Measurements from ENCODE around the gene UAP1L1.

UAP1L1 gene

GRCh38 chr9:137107312-137107921, 30.1 kb downstream of the UAP1L1 start:
- no peak overlapping the region for H3K4me2 ChIP-seq (ENCODE audit: low read length)
- H3K4me1 ChIP-seq (ENCODE audit: insufficient read depth, low read length, severe bottlenecking) = no peaks in the 10 kb centered on the region
- no peak overlapping the region for H2AFZ ChIP-seq (ENCODE audit: low read length)
- H3K27me3 ChIP-seq (ENCODE audit: insufficient read depth, low read length) = no peaks in the 10 kb centered on the region
- H3K9me3 ChIP-seq (ENCODE audit: low read length) = no peaks in the 10 kb centered on the region
- H3K4me3 ChIP-seq (ENCODE audit: low read depth, low read length, poor library complexity, severe bottlenecking) = no peak overlapping the region
- H3K79me2 ChIP-seq (ENCODE audit: insufficient read depth, low read length) = no peaks in the 10 kb centered on the region
- peaks cover 98% of the 10 kb centered on the region for H3K36me3 ChIP-seq (ENCODE audit: insufficient read depth, low read length)
- no peak overlapping the region for H3K27ac ChIP-seq (ENCODE audit: low read depth, low read length, poor library complexity, severe bottlenecking)
- no peaks in the 10 kb centered on the region for H3K9me2 ChIP-seq (ENCODE audit: low read depth, low read length)
- TF ChIP-seq EZH2 (IDR thresholded peaks at IDR 0.05; ENCODE audit: borderline replicate concordance, low read length) = no peak
- no peak for TF ChIP-seq CTCF (IDR thresholded peaks at IDR 0.05; ENCODE audit: low read length)
- H3K9ac ChIP-seq (ENCODE audit: low read length) = no peak overlapping the region
- H4K20me1 ChIP-seq (ENCODE audit: insufficient read depth, low read length) = no peaks in the 10 kb centered on the region
- H3F3A ChIP-seq (ENCODE audit: insufficient read depth, low read length) = no peaks in the 10 kb centered on the region

GRCh38 chr9:137107982-137108381, 30.7 kb downstream of the UAP1L1 start:
- Histone ChIP-seq H3K9me2 (ENCODE audit: low read depth, low read length) (no peaks in the 10 kb centered on the region), H3K4me2 (ENCODE audit: low read length) (no peak overlapping the region), H3K4me3 (ENCODE audit: low read depth, low read length, poor library complexity, severe bottlenecking) (no peak overlapping the region), H3K4me1 (ENCODE audit: insufficient read depth, low read length, severe bottlenecking) (peaks cover 2% of the 10 kb centered on the region), H2AFZ (ENCODE audit: low read length) (no peak overlapping the region), H3K9me3 (ENCODE audit: low read length) (no peaks in the 10 kb centered on the region), H3F3A (ENCODE audit: insufficient read depth, low read length) (no peaks in the 10 kb centered on the region), H3K36me3 (ENCODE audit: insufficient read depth, low read length) (peaks cover 98% of the 10 kb centered on the region), H3K79me2 (ENCODE audit: insufficient read depth, low read length) (no peaks in the 10 kb centered on the region), H3K27ac (ENCODE audit: low read depth, low read length, poor library complexity, severe bottlenecking) (no peak overlapping the region), H3K9ac (ENCODE audit: low read length) (no peak overlapping the region), H4K20me1 (ENCODE audit: insufficient read depth, low read length) (no peaks in the 10 kb centered on the region), H3K27me3 (ENCODE audit: insufficient read depth, low read length) (no peaks in the 10 kb centered on the region)
- no peak for TF ChIP-seq CTCF (IDR thresholded peaks at IDR 0.05; ENCODE audit: low read length)
- no peak for TF ChIP-seq EZH2 (IDR thresholded peaks at IDR 0.05; ENCODE audit: borderline replicate concordance, low read length)

- no peak overlapping the region for H3K27ac ChIP-seq (ENCODE audit: low read depth, low read length, poor library complexity, severe bottlenecking)
- H3K9ac ChIP-seq (ENCODE audit: low read length) = no peak overlapping the region
- H3K9me2 ChIP-seq (ENCODE audit: low read depth, low read length) = no peaks in the 10 kb centered on the region
- H3K27me3 ChIP-seq (ENCODE audit: insufficient read depth, low read length) = no peaks in the 10 kb centered on the region
- H4K20me1 ChIP-seq (ENCODE audit: insufficient read depth, low read length) = no peaks in the 10 kb centered on the region
- no peaks in the 10 kb centered on the region for H3F3A ChIP-seq (ENCODE audit: insufficient read depth, low read length)
- no peak overlapping the region for H2AFZ ChIP-seq (ENCODE audit: low read length)
- no peak overlapping the region for H3K4me2 ChIP-seq (ENCODE audit: low read length)
- H3K36me3 ChIP-seq (ENCODE audit: insufficient read depth, low read length) = peaks cover 94% of the 10 kb centered on the region
- TF ChIP-seq EZH2 (IDR thresholded peaks at IDR 0.05; ENCODE audit: borderline replicate concordance, low read length) (no peak), CTCF (IDR thresholded peaks at IDR 0.05; ENCODE audit: low read length) (no peak)
- H3K4me3 ChIP-seq (ENCODE audit: low read depth, low read length, poor library complexity, severe bottlenecking) = no peak overlapping the region
- H3K4me1 ChIP-seq (ENCODE audit: insufficient read depth, low read length, severe bottlenecking) = peaks cover 10% of the 10 kb centered on the region
- H3K9me3 ChIP-seq (ENCODE audit: low read length) = no peaks in the 10 kb centered on the region
- no peaks in the 10 kb centered on the region for H3K79me2 ChIP-seq (ENCODE audit: insufficient read depth, low read length)
Measured at GRCh38 chr9:137108608-137109249, 31.4 kb downstream of the UAP1L1 start.
